Calu3 (cell line): Measurements from ENCODE around the gene CIRBP. TPM values are rescaled to one million over a fixed set of nuclear protein-coding genes. Genes with fewer than 3 reads are reported as not detected.

Experiments used
- BruUV-seq: library from RNA; stranded (reverse); fragments of 400-500 nt; replicated peaks from 2 replicates; lab custom pipeline; 2021; lab: Mats Ljungman, UMichigan
- CTCF ChIA-PET: fragments of 300-600 bp; sonication (Branson Sonifier 250); formaldehyde crosslinking; loops from one replicate; lab custom pipeline; 2022; ENCODE audit warnings: antibody characterized with exemption; lab: Charles Lee
- DNase-seq: peaks from one replicate; pipeline ENCODE4 v3.0.0; 2022
- H3K27ac Mint-ChIP-seq: one replicate; pipeline ENCODE4 v1.8.0; 2022; ENCODE audit warnings: mixed read lengths; ENCODE audit not compliant: unreplicated experiment
- H3K27me3 Mint-ChIP-seq: one replicate; pipeline ENCODE4 v1.8.0; 2022; ENCODE audit warnings: mixed read lengths; ENCODE audit not compliant: unreplicated experiment
- H3K36me3 Mint-ChIP-seq: one replicate; pipeline ENCODE4 v1.8.0; 2022; ENCODE audit warnings: mild to moderate bottlenecking, moderate library complexity, mixed read lengths; ENCODE audit not compliant: insufficient read depth, unreplicated experiment
- H3K4me1 Mint-ChIP-seq: one replicate; pipeline ENCODE4 v1.8.0; 2022; ENCODE audit warnings: mild to moderate bottlenecking, low read depth, mixed read lengths; ENCODE audit not compliant: unreplicated experiment
- H3K4me3 Mint-ChIP-seq: one replicate; pipeline ENCODE4 v1.8.0; 2022; ENCODE audit warnings: mild to moderate bottlenecking, low read depth, moderate library complexity, mixed read lengths; ENCODE audit not compliant: unreplicated experiment
- H3K9me3 Mint-ChIP-seq: one replicate; pipeline ENCODE4 v1.8.0; 2022; ENCODE audit warnings: low read depth, mixed read lengths; ENCODE audit not compliant: unreplicated experiment
- intact Hi-C: fragments of 100-400 bp; cut with micrococcal nuclease; formaldehyde crosslinking; loops from one replicate; pipeline ENCODE4 v1.10.0; 2022; ENCODE audit not compliant: unreplicated experiment
- total RNA-seq: library from RNA; stranded (reverse); gene quantifications from 2 replicates; pipeline ENCODE4 v1.2.3, GENCODE V29; 2022
- TF ChIP-seq, protein P1 (sequence below): fragments of 200-600 bp; IDR thresholded peaks from one replicate; pipeline ENCODE4 v1.8.0; 2022; ENCODE audit warnings: antibody characterized with exemption; ENCODE audit not compliant: unreplicated experiment

Gene CIRBP
- total RNA-seq, 1 experiment from 2014 or later: 102 TPM

DNA sequence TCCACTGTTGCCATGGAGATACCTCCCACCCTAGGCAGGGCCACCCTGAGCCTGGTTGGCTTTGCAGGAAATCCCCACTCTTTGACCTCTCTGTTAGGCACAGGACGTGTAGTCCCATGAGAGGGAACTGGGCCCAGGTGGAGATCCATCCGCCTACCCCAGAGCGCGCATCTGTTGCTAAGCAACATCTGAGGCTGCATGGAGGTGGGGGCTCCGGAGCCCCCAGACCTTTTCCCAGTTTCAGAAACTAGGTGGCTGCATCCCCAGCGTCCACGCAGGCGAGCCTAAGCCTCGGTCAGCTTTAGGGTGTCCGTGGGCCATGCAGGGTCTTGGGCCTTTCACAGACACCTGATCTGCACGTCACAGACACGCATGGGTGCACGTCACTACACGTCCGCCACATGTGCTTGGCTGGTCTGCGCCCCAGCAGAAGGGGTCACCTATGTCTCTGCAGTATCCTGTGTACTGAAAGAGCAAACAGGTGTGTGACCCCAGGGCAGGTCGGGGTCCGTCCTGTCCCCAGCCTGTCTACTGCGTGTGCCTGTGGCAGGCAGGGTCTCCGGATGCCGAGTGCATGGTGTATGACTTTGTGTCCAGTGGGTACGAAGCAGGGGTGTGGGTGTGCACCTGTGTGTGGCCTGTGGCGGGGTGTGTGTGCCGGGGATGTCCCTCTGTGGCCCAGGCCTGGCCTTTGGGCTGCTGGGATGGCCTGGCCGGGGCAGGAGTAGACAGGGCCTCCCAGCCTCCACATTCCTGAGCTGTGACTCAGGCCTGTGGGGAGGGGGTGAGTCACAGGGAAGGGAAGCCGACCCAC, 4.1 kb upstream of the CIRBP start:
- peak; percentile 81 for DNase-seq
- CTCF ChIA-PET: interaction anchor here (2.2 kb wide), 1 partner anchor 21 kb away, joined by 177 read pairs; no protein-coding TSS in a partner anchor
- H3K4me3 Mint-ChIP-seq: peak overlapping the region; percentile 92
- no peaks in the 10 kb centered on the region for H3K27me3 Mint-ChIP-seq
- H3K27ac Mint-ChIP-seq: peak overlapping the region; percentile 83
- no peaks in the 10 kb centered on the region for H3K9me3 Mint-ChIP-seq
- TF ChIP-seq, protein P1, sequence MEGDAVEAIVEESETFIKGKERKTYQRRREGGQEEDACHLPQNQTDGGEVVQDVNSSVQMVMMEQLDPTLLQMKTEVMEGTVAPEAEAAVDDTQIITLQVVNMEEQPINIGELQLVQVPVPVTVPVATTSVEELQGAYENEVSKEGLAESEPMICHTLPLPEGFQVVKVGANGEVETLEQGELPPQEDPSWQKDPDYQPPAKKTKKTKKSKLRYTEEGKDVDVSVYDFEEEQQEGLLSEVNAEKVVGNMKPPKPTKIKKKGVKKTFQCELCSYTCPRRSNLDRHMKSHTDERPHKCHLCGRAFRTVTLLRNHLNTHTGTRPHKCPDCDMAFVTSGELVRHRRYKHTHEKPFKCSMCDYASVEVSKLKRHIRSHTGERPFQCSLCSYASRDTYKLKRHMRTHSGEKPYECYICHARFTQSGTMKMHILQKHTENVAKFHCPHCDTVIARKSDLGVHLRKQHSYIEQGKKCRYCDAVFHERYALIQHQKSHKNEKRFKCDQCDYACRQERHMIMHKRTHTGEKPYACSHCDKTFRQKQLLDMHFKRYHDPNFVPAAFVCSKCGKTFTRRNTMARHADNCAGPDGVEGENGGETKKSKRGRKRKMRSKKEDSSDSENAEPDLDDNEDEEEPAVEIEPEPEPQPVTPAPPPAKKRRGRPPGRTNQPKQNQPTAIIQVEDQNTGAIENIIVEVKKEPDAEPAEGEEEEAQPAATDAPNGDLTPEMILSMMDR: no peak
- intact Hi-C loops: no loop called here
- H3K4me1 Mint-ChIP-seq: peaks cover 45% of the 10 kb centered on the region
- BruUV-seq: no TSS peak
- peaks cover 77% of the 10 kb centered on the region for H3K36me3 Mint-ChIP-seq

DNA sequence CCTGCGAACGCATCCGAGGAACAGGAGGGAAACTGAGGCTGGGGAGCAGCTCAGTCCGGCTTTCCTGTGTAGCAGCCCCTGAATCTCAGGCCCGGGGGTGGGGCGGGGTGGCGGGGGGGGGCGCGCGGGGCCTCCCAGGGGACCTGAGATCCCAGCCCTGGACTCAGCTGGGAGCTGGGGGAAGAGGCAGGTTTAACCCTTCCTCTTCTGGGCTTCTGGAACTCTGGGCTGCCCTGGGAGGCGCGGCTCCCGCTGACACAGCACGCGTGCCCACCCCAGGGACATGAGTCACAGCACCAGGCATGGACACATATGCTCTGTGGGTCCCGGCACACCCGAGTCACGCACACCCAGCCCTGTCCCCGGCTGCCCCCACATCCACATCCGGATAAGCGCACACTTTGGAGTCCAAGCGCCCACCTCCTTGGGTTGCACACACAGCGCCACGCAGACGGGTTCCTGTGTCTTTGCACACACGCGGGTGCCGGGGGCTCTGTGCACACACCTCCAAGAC, 3.5 kb upstream of the CIRBP start:
- no TSS peak for BruUV-seq
- Mint-ChIP-seq H3K27ac (peak overlapping the region; percentile 83), H3K9me3 (no peaks in the 10 kb centered on the region), H3K4me3 (peak overlapping the region; percentile 92), H3K4me1 (peaks cover 51% of the 10 kb centered on the region), H3K27me3 (no peaks in the 10 kb centered on the region), H3K36me3 (peaks cover 78% of the 10 kb centered on the region)
- CTCF ChIA-PET: interaction anchor here (2.2 kb wide), 1 partner anchor 21 kb away, joined by 177 read pairs; no protein-coding TSS in a partner anchor
- TF ChIP-seq, protein P1: no peak
- no peak for DNase-seq
- intact Hi-C loops: no loop called here

DNA sequence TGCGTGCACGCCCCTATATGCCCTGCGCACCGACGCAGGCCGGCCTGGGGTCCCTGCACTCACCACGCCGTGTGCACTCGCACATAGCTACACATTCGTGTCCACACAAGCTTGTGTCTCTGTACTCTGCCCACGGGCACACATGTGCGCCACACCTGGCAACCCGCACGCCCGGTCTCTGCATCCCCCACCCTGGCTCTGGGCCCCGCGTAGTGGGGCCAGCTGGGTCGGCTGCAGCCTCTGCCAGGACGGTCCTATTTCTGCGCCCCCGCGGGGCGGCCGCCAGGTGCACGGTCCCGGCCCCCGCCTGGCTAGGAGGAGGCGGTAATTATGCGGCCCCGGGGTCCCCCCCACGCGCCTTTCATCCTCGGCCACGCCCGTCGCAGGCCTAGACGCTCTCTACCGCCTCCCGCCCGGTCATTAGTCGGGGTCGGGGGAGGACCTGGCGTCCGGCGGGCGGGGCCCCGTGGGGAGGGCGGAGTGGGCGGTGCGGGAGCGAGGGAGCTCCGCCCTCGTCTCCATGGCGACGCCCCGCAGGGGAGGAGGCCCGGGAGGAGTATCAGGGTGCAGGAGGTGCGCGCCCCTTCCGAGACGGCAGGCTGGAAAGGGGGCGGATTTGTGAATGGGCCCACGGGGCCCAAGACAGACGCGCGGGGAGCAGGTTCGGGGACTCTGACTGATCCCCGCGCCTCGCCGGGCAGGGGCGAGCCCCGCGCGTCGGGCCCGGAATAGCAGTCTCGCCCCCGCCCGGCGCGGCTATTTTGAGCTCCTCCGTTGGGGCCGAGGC, 2.8 kb upstream of the CIRBP start:
- Mint-ChIP-seq H3K36me3 (peaks cover 78% of the 10 kb centered on the region), H3K9me3 (no peaks in the 10 kb centered on the region), H3K4me1 (peaks cover 55% of the 10 kb centered on the region), H3K27ac (no peak overlapping the region), H3K27me3 (no peaks in the 10 kb centered on the region), H3K4me3 (peak overlapping the region; percentile 92)
- intact Hi-C loops: no loop called here
- BruUV-seq: no TSS peak
- DNase-seq: peak; percentile 82
- CTCF ChIA-PET: interaction anchor here (0.8 to 2.2 kb wide), 4 partner anchors 13 to 25 kb away, joined by 3 to 177 read pairs (median 6); partner anchors contain the start of gene ATP5F1D
- TF ChIP-seq, protein P1: no peak

DNA sequence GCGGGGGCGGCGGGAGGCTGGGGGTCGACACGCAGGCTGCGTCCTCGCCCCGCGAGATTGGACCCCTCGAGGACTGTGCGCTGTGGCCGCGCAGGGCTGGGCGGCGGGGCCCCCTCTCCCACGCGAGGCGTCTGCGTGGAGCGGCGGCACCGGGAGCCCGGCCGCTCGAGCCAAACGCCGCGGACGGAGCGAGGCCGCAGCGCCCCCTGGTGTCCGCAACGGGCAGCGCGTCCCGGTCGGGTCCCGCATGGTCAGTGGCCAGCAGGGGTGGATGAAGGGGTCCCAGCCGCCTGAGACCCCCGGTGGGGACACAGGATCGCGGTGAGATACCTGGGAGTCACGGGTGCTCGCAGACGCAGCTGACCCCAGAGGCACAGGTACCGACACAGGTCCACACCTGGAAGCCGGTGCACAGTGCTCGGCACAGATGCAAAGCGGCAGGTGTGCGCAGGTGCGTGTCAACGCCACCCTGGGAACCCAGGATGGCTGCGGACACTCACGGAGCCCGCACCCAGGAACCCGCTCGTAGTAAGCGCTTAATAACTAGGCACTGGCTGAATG, 2.1 kb upstream of the CIRBP start:
- Mint-ChIP-seq H3K4me1 (peaks cover 51% of the 10 kb centered on the region), H3K27me3 (no peaks in the 10 kb centered on the region), H3K36me3 (peaks cover 77% of the 10 kb centered on the region), H3K27ac (peak overlapping the region; percentile 29), H3K4me3 (peak overlapping the region; percentile 92), H3K9me3 (no peaks in the 10 kb centered on the region)
- CTCF ChIA-PET: interaction anchor here (0.8 to 2.2 kb wide), 4 partner anchors 14 to 26 kb away, joined by 3 to 177 read pairs (median 6); partner anchors contain the start of gene ATP5F1D
- DNase-seq: peak; percentile 80
- intact Hi-C loops: no loop called here
- TF ChIP-seq, protein P1: peak; percentile 82
- BruUV-seq: no TSS peak
